ENCODE data around the gene TACC2.

DNA sequence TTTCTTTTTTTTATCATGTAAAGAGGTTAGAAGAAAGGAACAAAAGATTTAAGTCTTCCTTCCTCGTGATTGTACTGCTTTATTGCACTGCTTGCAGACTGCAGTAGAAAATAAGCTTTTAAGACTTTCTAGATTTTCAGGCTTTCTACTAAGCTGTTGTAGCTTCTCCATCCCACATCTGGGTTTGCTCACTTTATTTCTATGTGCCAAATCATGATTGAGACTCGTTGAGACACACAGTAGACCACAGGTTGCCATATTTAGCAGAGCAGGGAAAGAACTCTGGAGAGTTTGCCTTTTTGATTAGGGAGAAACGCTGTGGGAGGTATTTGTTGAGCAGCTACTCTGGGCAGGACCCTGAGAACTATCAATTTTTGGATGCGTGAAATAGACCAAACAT, 192.9 kb downstream of the TACC2 start:
- TF ChIP-seq, protein P1, sequence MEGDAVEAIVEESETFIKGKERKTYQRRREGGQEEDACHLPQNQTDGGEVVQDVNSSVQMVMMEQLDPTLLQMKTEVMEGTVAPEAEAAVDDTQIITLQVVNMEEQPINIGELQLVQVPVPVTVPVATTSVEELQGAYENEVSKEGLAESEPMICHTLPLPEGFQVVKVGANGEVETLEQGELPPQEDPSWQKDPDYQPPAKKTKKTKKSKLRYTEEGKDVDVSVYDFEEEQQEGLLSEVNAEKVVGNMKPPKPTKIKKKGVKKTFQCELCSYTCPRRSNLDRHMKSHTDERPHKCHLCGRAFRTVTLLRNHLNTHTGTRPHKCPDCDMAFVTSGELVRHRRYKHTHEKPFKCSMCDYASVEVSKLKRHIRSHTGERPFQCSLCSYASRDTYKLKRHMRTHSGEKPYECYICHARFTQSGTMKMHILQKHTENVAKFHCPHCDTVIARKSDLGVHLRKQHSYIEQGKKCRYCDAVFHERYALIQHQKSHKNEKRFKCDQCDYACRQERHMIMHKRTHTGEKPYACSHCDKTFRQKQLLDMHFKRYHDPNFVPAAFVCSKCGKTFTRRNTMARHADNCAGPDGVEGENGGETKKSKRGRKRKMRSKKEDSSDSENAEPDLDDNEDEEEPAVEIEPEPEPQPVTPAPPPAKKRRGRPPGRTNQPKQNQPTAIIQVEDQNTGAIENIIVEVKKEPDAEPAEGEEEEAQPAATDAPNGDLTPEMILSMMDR (IDR thresholded peaks at IDR 0.05): no peak
- TF ChIP-seq POLR2A (IDR thresholded peaks at IDR 0.05): no peak

All from lower leg skin (tissue), 3 donors.